Measurements from ENCODE around the gene ZNRF2.

Gene ZNRF2

GRCh38 chr7:30323006-30323355 is 38.6 kb downstream of the ZNRF2 start:
- DNase-seq: no peak

GRCh38 chr7:30327813-30328212 is 43.4 kb downstream of the ZNRF2 start:
- DNase-seq: no peak

GRCh38 chr7:30328381-30328780 is 44.0 kb downstream of the ZNRF2 start:
- no peak for DNase-seq

- no peak for DNase-seq
These were observed 45.3 kb downstream of the ZNRF2 start for GRCh38 chr7:30329716-30330115.

- no peak for DNase-seq
These were observed 46.0 kb downstream of the ZNRF2 start for GRCh38 chr7:30330134-30331111.

GRCh38 chr7:30331338-30331737 is 46.9 kb downstream of the ZNRF2 start:
- DNase-seq: no peak

- no peak for DNase-seq
These were observed 48.2 kb downstream of the ZNRF2 start for GRCh38 chr7:30332549-30332948.

- no peak for DNase-seq
These were observed 51.5 kb downstream of the ZNRF2 start for GRCh38 chr7:30335763-30336487.

- no peak for DNase-seq
These were observed 60.1 kb downstream of the ZNRF2 start for GRCh38 chr7:30344513-30344912.

- DNase-seq: no peak
These were observed 63.1 kb downstream of the ZNRF2 start for GRCh38 chr7:30347226-30348082.

- no peak for DNase-seq
These were observed 63.7 kb downstream of the ZNRF2 start for GRCh38 chr7:30348083-30348560.

GRCh38 chr7:30349170-30349569 is 64.8 kb downstream of the ZNRF2 start:
- no peak for DNase-seq

GRCh38 chr7:30349816-30350215 is 65.4 kb downstream of the ZNRF2 start:
- DNase-seq: no peak

- no peak for DNase-seq
These were observed 66.9 kb downstream of the ZNRF2 start for GRCh38 chr7:30351286-30351685.

- DNase-seq: no peak
These were observed 67.3 kb downstream of the ZNRF2 start for GRCh38 chr7:30351724-30352123.

- DNase-seq: no peak
These were observed 67.8 kb downstream of the ZNRF2 start for GRCh38 chr7:30352169-30352568.

GRCh38 chr7:30353532-30353931 is 69.1 kb downstream of the ZNRF2 start:
- no peak for DNase-seq

GRCh38 chr7:30353932-30354607 is 69.7 kb downstream of the ZNRF2 start:
- DNase-seq: no peak

- DNase-seq: no peak
These were observed 70.4 kb downstream of the ZNRF2 start for GRCh38 chr7:30354791-30355190.

- DNase-seq: no peak
These were observed 75.6 kb downstream of the ZNRF2 start for GRCh38 chr7:30359957-30360356.

- DNase-seq: no peak
These were observed 79.6 kb downstream of the ZNRF2 start for GRCh38 chr7:30363778-30364563.

- no peak for DNase-seq
These were observed 80.4 kb downstream of the ZNRF2 start for GRCh38 chr7:30364773-30365172.

Data from NCI-H2171 (cell line).